Suprapubic skin (tissue), 4 donors: ENCODE results near the gene ISG20L2. TPM values are rescaled to one million over a fixed set of nuclear protein-coding genes. Genes with fewer than 3 reads are reported as not detected.
A peak's percentile ranks its signal among the peaks of the same experiment; 100 is the strongest.

Experiments
- DNase-seq, 2 donors: peaks; one replicate each; pipeline ENCODE4 v3.0.0-alpha.2; 2019; ENCODE audit warnings: low spot score in 2 of 2
- H3K27ac ChIP-seq: fragments of 200-600 bp; sonication (generic); one replicate; pipeline ENCODE4 v1.5.1; 2019
- H3K27me3 ChIP-seq: fragments of 200-600 bp; sonication (generic); one replicate; pipeline ENCODE4 v1.5.1; 2019
- H3K36me3 ChIP-seq: fragments of 200-600 bp; sonication (generic); one replicate; pipeline ENCODE4 v1.5.1; 2019
- H3K4me1 ChIP-seq: fragments of 200-600 bp; sonication (generic); one replicate; pipeline ENCODE4 v1.5.1; 2019
- H3K4me3 ChIP-seq: fragments of 200-600 bp; sonication (generic); one replicate; pipeline ENCODE4 v1.5.1; 2019; ENCODE audit warnings: mild to moderate bottlenecking
- H3K9me3 ChIP-seq: fragments of 200-600 bp; sonication (generic); one replicate; pipeline ENCODE4 v1.5.1; 2019
- EP300 ChIP-seq: sonication (generic); formaldehyde crosslinking; IDR thresholded peaks from one replicate; pipeline ENCODE4 v1.6.1; 2017; ENCODE audit warnings: antibody characterized with exemption
- POLR2A ChIP-seq, 2 donors: fragments of 450-650 bp; IDR thresholded peaks; one replicate each; pipeline ENCODE4 v1.6.1; 2017; ENCODE audit warnings: antibody characterized with exemption in 2 of 2, mild to moderate bottlenecking in 2 of 2, moderate library complexity in 2 of 2
- POLR2AphosphoS5 ChIP-seq, 3 donors: sonication (generic); formaldehyde crosslinking; IDR thresholded peaks; one replicate each; pipeline ENCODE4 v1.6.1; 2017; ENCODE audit warnings: antibody characterized with exemption in 3 of 3
- whole genome bisulfite sequencing: methylation state at CpG from one replicate; pipeline ENCODE4 v1.1.5; 2018; 5-methylcytosine and 5-hydroxymethylcytosine counted together
- total RNA-seq, 4 donors: library from RNA; depleted of rRNA; stranded (reverse); fragments of >200 nt; gene quantifications; one replicate each; pipeline ENCODE4 v1.1.0, GENCODE V29; 2016
- TF ChIP-seq, protein P1 (sequence below), 2 donors: fragments of 200-600 bp in 1 of 2; fragments of 450-650 bp in 1 of 2; sonication (generic) in 1 of 2; IDR thresholded peaks; one replicate each; pipeline ENCODE4 v1.5.1; 2016 to 2019; ENCODE audit warnings: antibody characterized with exemption in 2 of 2, mild to moderate bottlenecking in 1 of 2, moderate library complexity in 1 of 2

Gene ISG20L2
- total RNA-seq, 4 donors from 2014 or later = 33.8 to 59.6 (median 38.9) TPM

DNA sequence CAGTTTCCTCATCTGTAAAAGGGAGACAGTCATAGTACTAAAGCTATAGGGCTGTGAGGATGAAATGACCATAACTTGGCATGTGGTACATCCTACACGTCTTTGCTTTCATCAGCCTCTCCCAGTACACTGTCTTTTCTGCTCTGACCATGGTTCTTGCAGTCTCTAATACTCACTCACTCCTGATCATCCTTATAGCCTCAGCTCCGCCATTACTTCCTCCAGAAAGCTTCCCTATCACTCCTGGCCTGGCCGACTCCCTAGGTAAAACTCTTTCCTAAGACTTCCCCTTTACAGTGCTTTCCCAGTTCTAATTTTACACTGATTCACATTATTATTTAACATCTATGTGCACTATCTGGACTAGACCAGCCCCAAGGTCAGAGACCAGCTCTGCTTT, 17.3 kb upstream of the ISG20L2 start:
- Histone ChIP-seq H3K4me3 (peak overlapping the region; percentile 96), H3K27ac (peak overlapping the region; percentile 99), H3K4me1 (peaks cover 59% of the 10 kb centered on the region), H3K27me3 (no peaks in the 10 kb centered on the region), H3K36me3 (peaks cover 32% of the 10 kb centered on the region), H3K9me3 (no peaks in the 10 kb centered on the region)
- TF ChIP-seq EP300 (no peak), POLR2AphosphoS5 (IDR thresholded peaks at IDR 0.05) (no peak), POLR2A (IDR thresholded peaks at IDR 0.05) (no peak)
- TF ChIP-seq, protein P1, sequence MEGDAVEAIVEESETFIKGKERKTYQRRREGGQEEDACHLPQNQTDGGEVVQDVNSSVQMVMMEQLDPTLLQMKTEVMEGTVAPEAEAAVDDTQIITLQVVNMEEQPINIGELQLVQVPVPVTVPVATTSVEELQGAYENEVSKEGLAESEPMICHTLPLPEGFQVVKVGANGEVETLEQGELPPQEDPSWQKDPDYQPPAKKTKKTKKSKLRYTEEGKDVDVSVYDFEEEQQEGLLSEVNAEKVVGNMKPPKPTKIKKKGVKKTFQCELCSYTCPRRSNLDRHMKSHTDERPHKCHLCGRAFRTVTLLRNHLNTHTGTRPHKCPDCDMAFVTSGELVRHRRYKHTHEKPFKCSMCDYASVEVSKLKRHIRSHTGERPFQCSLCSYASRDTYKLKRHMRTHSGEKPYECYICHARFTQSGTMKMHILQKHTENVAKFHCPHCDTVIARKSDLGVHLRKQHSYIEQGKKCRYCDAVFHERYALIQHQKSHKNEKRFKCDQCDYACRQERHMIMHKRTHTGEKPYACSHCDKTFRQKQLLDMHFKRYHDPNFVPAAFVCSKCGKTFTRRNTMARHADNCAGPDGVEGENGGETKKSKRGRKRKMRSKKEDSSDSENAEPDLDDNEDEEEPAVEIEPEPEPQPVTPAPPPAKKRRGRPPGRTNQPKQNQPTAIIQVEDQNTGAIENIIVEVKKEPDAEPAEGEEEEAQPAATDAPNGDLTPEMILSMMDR (IDR thresholded peaks at IDR 0.05) = no peak
- no peak for DNase-seq
- WGBS = 64% methylated on average over 3 of the region's 3 CpGs

DNA sequence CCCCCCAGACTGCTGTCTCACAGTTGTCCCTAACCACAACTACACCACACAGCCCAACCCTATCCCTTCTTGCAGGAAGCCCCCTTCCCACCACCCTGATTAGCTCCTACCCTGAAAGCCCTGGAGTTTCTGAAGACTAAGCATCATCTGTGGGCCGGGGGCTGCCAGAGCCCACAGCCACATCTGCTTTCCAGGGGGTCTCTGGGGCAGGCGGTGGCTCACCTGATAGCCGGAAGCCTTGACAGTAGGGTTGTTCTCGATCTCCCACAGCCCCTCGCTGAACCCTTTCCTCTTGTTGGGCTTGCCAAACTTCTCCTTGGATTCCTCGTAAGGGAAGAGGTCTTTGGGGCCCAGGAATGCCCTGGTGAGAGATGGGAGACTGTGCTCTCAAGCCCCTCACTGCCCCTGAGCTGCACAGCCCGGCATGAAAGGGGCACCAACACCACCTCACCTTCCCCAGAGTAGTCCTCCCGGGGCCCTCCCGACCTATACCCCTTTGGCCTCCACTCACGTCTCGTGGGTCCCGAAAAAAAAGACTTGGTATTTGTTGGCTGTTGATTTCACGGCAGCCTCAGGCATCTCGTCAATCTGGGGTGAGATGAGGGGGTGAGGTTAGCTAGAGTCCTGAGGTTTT, 16.3 kb upstream of the ISG20L2 start:
- WGBS = 79% methylated on average over 14 of the region's 14 CpGs
- peaks cover 64% of the 10 kb centered on the region for H3K4me1 ChIP-seq

GRCh38 chr1:156744344-156744743, 15.8 kb upstream of the ISG20L2 start:
- no peak overlapping the region for H3K4me3 ChIP-seq
- H3K27ac ChIP-seq = peak overlapping the region; percentile 36
- peaks cover 61% of the 10 kb centered on the region for H3K4me1 ChIP-seq
- no peak for DNase-seq
- H3K36me3 ChIP-seq = peaks cover 32% of the 10 kb centered on the region
- TF ChIP-seq EP300 = no peak
- TF ChIP-seq POLR2AphosphoS5 (IDR thresholded peaks at IDR 0.05) = no peak
- TF ChIP-seq POLR2A (IDR thresholded peaks at IDR 0.05) = no peak
- TF ChIP-seq, protein P1 (IDR thresholded peaks at IDR 0.05) = no peak
- H3K27me3 ChIP-seq = no peaks in the 10 kb centered on the region
- WGBS = 79% methylated on average over 9 of the region's 12 CpGs
- no peaks in the 10 kb centered on the region for H3K9me3 ChIP-seq

More for the DNA sequence above, 16.3 kb upstream of the ISG20L2 start:
- peak overlapping the region; percentile 99 for H3K27ac ChIP-seq
- no peak overlapping the region for H3K4me3 ChIP-seq
- peaks cover 32% of the 10 kb centered on the region for H3K36me3 ChIP-seq
- no peaks in the 10 kb centered on the region for H3K27me3 ChIP-seq
- TF ChIP-seq POLR2AphosphoS5 (IDR thresholded peaks at IDR 0.05) = no peak
- no peak for TF ChIP-seq EP300
- TF ChIP-seq, protein P1 (IDR thresholded peaks at IDR 0.05) = no peak
- TF ChIP-seq POLR2A (IDR thresholded peaks at IDR 0.05) = no peak
- no peak for DNase-seq
- H3K9me3 ChIP-seq = no peaks in the 10 kb centered on the region

DNA sequence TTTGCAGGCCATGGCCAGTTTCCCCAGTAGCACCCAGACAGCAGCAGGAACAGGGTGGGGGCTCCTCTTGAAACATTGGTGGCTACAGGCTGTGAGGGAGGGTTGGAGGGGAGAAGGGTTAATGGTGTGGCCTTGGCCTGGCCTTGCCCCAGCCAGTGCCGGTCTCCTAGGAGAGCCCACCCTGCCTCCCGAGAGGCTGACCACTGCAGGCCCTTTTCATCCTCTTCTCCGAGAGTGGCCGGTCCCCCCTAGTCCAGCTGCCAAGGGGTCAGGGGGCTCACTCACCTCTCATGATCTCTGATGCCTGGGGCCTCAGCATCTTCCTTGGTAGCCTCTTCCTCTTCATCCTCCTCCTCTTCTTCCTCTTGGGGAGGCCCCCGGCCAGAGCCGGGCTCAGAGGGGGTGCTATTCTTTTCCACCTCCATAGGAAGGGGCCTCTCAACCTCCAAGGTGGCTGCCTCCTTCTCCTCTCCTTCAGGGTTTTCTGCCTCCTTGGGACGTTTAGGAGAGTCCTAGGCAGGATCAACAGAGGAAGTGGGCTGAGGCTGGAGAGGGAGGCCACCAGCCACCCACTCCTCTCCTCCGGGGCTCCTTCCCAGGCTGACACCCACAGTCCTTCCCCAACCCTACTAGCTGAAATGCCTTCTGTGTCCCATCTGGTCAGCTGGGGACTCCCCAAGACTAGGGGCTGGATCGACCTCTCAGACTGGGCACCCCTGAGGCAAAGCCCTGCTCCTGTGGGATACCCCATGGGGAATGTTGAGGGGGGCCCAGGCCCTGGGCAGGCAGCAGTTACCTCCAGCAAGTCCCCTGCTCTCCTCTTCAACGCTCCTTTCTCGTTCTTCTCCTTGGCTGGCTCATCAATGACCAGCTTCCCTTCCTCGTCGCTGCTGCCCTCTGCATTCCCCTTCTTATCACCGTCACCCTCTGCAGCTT, 15.1 kb upstream of the ISG20L2 start:
- no peak for DNase-seq
- WGBS = 82% methylated on average over 13 of the region's 14 CpGs
- Histone ChIP-seq H3K4me3 (no peak overlapping the region), H3K27ac (no peak overlapping the region), H3K27me3 (no peaks in the 10 kb centered on the region), H3K9me3 (no peaks in the 10 kb centered on the region), H3K4me1 (peaks cover 54% of the 10 kb centered on the region), H3K36me3 (peaks cover 32% of the 10 kb centered on the region)
- TF ChIP-seq POLR2AphosphoS5 (IDR thresholded peaks at IDR 0.05) (no peak), EP300 (no peak), POLR2A (IDR thresholded peaks at IDR 0.05) (no peak)
- TF ChIP-seq, protein P1 (IDR thresholded peaks at IDR 0.05) = no peak

GRCh38 chr1:156742801-156743200, 14.2 kb upstream of the ISG20L2 start:
- H3K4me1 ChIP-seq = peaks cover 46% of the 10 kb centered on the region

More at GRCh38 chr1:156742801-156743200, 14.2 kb upstream of the ISG20L2 start:
- TF ChIP-seq POLR2A (IDR thresholded peaks at IDR 0.05) = no peak
- TF ChIP-seq, protein P1 (IDR thresholded peaks at IDR 0.05) = no peak
- TF ChIP-seq EP300 = no peak
- TF ChIP-seq POLR2AphosphoS5 (IDR thresholded peaks at IDR 0.05) = no peak
- Histone ChIP-seq H3K27ac (no peak overlapping the region), H3K9me3 (no peaks in the 10 kb centered on the region), H3K36me3 (peaks cover 39% of the 10 kb centered on the region), H3K27me3 (no peaks in the 10 kb centered on the region), H3K4me3 (no peak overlapping the region)
- DNase-seq = no peak
- WGBS = 92% methylated on average over 3 of the region's 4 CpGs
